Cerebellar nuclear complex (tissue), 1 donor: ENCODE measurements around the gene PRODH2.
"Not testable (repeated sequence)": the region's sequence is repeated elsewhere in the genome, so short reads cannot be mapped to it uniquely, and the experiment has no call there.

Experiments
- DNase-seq, 2 experiments: peaks; one replicate each; lab custom pipeline; 2025; lab: John Stamatoyannopoulos, UW

Gene PRODH2

DNA sequence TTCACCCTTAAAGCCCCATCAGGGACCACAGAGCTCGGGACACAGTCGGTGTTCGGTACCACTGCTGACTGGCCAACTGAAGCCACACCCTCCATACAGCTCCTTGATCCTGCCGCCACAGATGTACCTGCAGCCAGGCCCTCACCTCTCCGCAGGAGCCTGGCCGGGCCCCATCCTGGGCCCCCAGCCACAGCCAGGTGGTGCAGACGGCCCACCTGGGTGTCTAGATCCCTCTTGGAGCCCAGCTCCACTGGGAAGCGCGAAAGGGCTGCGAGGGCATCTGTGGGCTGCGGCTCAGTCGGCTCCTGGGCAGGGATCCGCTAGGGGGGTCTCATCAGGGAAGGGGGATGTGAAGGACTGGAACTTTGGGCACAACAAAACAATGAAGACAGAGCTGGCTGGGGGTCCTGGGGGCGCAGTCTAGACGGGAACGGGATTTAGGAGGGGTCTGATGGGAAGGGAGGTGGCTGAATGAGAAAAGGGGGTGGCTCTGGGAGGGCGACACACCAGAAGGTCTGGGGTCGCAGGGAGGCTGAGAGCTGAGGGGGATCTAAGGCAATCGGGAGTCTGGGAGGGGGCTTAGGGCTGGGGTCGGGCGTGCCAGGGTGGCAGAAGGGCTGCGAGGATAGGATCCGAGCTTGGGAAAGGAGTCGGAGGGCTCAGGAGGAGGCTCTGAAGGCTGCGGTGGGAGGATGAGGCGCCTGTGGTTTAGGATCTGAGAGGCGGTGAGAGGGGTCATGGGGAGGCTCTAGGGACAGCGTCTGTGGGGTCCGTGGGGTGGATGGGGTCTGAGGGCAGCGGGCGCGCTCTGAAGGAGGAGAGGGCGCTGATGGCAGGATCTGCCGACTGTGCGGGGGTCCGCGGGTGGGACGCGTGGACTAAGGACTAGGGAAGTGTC is 15.8 kb downstream of the PRODH2 start:
- DNase-seq = no peak

DNA sequence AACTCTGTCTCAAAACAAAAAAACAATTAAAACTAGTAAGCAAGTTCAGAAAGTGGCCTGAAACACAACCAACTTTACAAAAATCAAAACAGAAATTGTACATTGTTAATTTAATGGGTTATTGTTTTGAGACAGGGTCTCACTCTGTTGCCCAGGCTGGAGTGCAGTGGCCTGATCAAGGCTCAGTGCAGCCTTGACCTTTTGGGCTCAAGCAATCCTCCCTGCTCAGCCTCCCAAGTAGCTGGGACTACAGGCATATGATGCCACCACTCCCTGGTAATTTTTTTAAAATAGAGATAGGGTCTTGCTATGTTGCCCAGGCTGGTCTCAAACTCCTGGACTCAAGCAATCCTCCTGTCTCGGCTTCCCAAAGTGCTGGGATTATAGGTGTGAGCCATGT is 17.1 kb downstream of the PRODH2 start:
- not testable (repeated sequence) for DNase-seq

DNA sequence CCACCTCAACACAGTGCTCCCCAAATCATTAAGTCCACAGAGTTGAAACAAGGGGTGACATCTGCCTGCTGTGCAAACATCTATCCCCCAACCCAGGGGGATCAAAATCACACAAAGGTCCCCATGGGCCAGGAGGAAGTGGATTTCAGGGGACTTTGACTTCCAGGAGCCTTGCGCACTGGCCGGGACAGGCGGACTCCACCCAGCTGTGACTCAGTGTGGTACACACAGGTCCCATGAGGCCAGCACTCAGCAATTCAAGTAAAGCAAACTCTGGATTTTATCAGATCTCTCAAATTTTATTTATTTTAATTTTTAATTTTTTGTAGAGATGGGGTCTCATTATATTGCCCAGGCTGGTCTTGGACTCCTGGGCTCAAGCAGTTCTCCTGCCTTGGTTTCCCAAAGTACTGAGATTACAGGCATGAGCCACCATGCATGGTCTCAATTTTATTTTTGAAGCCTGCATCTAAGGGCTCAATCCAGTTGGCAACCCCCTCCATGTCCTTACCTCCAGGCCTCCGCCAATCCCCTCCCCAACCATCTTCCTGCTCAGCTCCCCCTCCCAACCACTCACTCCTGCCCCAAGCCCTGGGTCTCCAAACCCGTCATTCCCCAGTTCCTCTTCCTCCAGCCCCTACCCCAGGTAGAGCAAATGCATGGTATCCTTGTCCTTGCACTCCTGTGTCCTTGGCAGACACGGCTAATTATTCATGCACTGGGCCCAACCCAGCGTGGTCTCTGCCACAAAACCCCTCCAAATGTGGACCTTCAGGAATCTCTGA is 19.1 kb downstream of the PRODH2 start:
- no peak for DNase-seq

- DNase-seq = no peak
These were observed 19.8 kb downstream of the PRODH2 start for GRCh38 chr19:35792888-35793287.

DNA sequence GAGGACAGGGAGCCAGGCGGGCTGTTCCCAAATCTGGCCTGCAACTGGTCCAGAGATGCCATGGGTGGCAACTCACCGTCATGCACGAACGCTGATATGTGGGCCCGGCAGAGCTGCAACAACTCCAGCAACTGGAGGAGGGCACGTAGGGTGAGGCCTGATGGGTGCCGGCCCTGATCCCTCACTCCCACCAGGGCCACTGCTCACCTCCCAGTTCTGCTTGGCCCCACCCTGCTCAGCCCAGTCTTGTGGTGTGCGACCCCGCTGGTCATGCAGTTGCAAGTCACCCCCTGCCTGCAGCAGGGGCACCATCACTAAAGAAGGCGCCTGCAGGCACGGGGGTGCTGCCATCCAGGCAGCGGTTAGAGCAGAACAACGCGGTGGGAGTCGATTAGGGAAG is 20.3 kb downstream of the PRODH2 start:
- DNase-seq = no peak

DNA sequence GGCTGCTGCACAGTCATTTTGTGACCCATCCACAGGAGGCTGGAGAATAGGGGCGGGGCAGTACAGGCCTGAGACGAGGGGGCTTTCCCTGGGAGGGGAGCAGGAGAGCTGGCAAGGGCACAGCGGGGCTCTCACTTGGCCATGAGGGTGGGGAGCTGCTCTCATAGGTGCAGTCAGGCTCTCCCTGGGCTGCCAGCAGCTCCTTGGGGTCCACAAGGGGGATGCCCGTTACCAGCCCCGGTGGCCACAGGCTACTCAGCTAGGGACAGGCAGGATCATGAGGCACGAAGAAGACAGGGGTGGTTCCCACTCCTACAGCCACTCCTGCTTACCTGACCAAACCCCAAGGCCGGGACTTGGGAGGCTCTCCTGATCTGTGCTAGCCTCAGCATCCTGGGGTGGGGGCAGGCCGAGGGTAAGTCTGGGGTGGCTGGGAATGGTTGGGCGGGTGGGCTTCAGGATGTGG is 20.8 kb downstream of the PRODH2 start:
- no peak for DNase-seq

DNA sequence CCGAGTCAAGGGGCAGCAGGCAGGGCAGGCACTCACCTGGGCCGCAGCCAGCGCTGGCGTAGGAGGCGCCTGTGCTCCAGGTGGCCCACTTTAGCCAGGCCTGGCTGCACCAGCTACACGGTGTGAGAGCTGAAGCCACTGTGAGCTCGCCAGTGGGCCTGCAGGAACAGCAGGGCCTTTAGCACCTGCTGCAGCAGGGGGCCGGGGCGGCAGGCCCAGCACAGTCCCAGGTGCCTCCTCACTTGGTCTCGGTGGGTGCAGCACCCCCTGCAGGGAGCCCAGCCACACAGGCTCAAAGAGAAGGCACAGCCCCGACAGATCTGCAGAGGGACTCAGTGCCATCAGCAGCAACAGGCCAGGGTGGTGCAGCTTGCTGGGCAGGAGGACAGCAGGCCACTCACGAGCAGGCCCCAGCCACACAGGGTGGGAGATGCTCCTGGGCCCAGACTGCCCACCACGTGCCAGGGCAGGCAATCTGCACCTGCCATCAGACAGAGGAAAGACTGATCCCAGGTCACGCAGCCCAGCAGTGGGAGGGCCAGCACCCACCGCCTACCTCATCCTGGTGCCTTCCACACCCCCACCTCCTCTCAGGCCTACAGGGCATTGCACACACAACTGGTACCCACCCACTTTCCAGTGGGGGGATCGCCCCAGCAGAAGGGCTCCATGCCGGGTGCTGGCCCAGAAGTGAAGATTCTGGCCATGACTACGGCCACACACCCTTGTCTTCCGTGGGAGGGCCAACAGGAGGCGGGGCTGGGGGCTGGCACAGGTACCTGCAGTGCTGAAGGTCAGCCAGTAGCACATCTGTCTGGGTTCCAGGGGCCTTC is 21.4 kb downstream of the PRODH2 start:
- peak in 1 of 2 experiments; percentile 21 for DNase-seq

GRCh38 chr19:35789978-35790944 is 22.4 kb downstream of the PRODH2 start:
- no peak for DNase-seq

GRCh38 chr19:35789195-35789977 is 23.3 kb downstream of the PRODH2 start:
- no peak for DNase-seq

- DNase-seq = no peak
These were observed 24.3 kb downstream of the PRODH2 start for GRCh38 chr19:35788205-35788960.

DNA sequence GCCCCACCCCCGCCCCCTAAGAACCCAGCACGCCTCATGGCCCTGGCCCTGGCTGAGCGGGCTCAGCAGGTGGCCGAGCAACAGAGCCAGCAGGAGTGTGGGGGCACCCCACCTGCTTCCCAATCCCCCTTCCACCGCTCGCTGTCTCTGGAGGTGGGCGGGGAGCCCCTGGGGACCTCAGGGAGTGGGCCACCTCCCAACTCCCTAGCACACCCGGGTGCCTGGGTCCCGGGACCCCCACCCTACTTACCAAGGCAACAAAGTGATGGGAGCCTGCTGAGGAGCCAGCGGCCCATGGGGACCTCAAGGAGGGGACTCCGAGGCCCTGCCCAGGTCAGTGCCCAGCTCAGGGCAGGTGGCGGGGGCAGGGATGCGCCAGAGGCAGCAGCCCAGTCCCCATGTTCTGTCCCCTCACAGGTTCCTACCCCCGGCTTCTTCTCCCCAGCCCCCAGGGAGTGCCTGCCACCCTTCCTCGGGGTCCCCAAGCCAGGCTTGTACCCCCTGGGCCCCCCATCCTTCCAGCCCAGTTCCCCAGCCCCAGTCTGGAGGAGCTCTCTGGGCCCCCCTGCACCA is 25.3 kb downstream of the PRODH2 start:
- DNase-seq = no peak

- no peak for DNase-seq
These were observed 26.1 kb downstream of the PRODH2 start for GRCh38 chr19:35786299-35787160.

DNA sequence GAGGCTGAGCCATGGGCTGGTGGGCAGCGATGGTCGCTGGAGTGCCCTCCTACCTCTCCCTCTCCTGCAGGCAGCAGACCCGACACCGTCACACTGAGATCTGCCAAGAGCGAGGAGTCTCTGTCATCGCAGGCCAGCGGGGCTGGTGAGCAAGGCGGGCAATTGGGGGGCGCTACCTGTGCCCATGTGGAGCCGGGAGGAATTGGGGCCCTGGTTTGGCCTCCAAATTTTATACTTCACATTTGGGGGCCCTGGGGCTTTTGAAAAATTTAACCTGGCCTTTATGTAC is 27.4 kb downstream of the PRODH2 start:
- no peak for DNase-seq

- DNase-seq = no peak
These were observed 27.9 kb downstream of the PRODH2 start for GRCh38 chr19:35784503-35785338.

GRCh38 chr19:35783469-35784434 is 28.9 kb downstream of the PRODH2 start:
- no peak for DNase-seq

DNA sequence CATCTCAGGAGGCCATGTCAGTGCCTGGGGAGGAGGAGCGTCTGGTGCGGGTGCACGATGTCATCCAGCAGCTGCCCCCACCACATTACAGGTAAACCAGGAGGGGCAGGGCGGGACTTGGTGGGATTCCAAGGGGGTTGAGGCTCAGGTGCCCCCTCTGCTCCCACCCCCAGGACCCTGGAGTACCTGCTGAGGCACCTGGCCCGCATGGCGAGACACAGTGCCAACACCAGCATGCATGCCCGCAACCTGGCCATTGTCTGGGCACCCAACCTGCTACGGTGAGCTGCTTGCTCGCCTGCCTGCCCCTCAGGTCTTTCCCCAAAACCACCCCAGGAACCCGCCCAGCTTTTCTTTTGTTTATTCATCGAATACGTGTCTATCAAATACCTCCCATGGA is 30.1 kb downstream of the PRODH2 start:
- DNase-seq = no peak
